Ishikawa (cell line): ENCODE measurements around the gene DGKG.

Source experiments
- EP300 ChIP-seq: IDR thresholded peaks from 2 replicates; pipeline ENCODE4 v1.6.1; 2012; ENCODE audit warnings: borderline replicate concordance
- FOXM1 ChIP-seq: IDR thresholded peaks from 2 replicates; pipeline ENCODE4 v1.6.1; 2012; ENCODE audit warnings: low read depth, borderline replicate concordance
- MAX ChIP-seq: IDR thresholded peaks from 2 replicates; pipeline ENCODE4 v1.6.1; 2012
- NFIC ChIP-seq: IDR thresholded peaks from 2 replicates; pipeline ENCODE4 v1.6.1; 2012
- RAD21 ChIP-seq: IDR thresholded peaks from 2 replicates; pipeline ENCODE4 v1.6.1; 2012; ENCODE audit warnings: low read depth
- REST ChIP-seq: IDR thresholded peaks from 2 replicates; pipeline ENCODE4 v1.6.1; 2012; ENCODE audit warnings: low read depth, mild to moderate bottlenecking
- TAF1 ChIP-seq: IDR thresholded peaks from 2 replicates; pipeline ENCODE4 v1.6.1; 2012; ENCODE audit warnings: low read depth, mild to moderate bottlenecking
- TCF12 ChIP-seq: IDR thresholded peaks from 2 replicates; pipeline ENCODE4 v1.6.1; 2012; ENCODE audit warnings: low read depth
- YY1 ChIP-seq: IDR thresholded peaks from 2 replicates; pipeline ENCODE4 v1.6.1; 2012; ENCODE audit warnings: low read depth
- ZBTB7A ChIP-seq: IDR thresholded peaks from 2 replicates; pipeline ENCODE4 v1.6.1; 2012; ENCODE audit warnings: low read depth
- TF ChIP-seq, protein P1 (sequence below): IDR thresholded peaks from 2 replicates; pipeline ENCODE4 v1.6.1; 2012

GRCh38 chr3:186365202-186365974 is 3.4 kb upstream of the DGKG start:
- TF ChIP-seq MAX, result no peak
- no peak for TF ChIP-seq EP300
- TF ChIP-seq TAF1, result no peak
- no peak for TF ChIP-seq FOXM1
- no peak for TF ChIP-seq YY1
- no peak for TF ChIP-seq NFIC
- TF ChIP-seq ZBTB7A, result no peak
- no peak for TF ChIP-seq RAD21
- no peak for TF ChIP-seq REST
- TF ChIP-seq TCF12, result no peak
- TF ChIP-seq, protein P1, sequence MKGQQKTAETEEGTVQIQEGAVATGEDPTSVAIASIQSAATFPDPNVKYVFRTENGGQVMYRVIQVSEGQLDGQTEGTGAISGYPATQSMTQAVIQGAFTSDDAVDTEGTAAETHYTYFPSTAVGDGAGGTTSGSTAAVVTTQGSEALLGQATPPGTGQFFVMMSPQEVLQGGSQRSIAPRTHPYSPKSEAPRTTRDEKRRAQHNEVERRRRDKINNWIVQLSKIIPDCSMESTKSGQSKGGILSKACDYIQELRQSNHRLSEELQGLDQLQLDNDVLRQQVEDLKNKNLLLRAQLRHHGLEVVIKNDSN, result no peak
